Smooth muscle cell of the brain vasculature (primary cell): ENCODE measurements around the gene TFF3.

Source experiments
- DNase-seq: peaks from one replicate; pipeline ENCODE4 v3.0.0-alpha.2; 2012; ENCODE audit warnings: low read depth, low spot score

Gene TFF3

GRCh38 chr21:42320791-42321190 lies 5.6 kb upstream of the TFF3 start:
- DNase-seq = no peak

GRCh38 chr21:42319851-42320572 lies 4.8 kb upstream of the TFF3 start:
- no peak for DNase-seq

GRCh38 chr21:42319376-42319775 lies 4.2 kb upstream of the TFF3 start:
- no peak for DNase-seq

- no peak for DNase-seq
Observed at GRCh38 chr21:42317826-42318746, 2.9 kb upstream of the TFF3 start.

GRCh38 chr21:42317341-42317741 lies 2.1 kb upstream of the TFF3 start:
- no peak for DNase-seq

GRCh38 chr21:42316891-42317290 lies 1.7 kb upstream of the TFF3 start:
- DNase-seq = no peak

- no peak for DNase-seq
Observed at GRCh38 chr21:42314616-42315295, 453 bp downstream of the TFF3 start.

- DNase-seq = peak; percentile 60
Observed at GRCh38 chr21:42313501-42313969, 1.7 kb downstream of the TFF3 start.

GRCh38 chr21:42312626-42313104 lies 2.5 kb downstream of the TFF3 start:
- no peak for DNase-seq

GRCh38 chr21:42311816-42312625 lies 3.2 kb downstream of the TFF3 start:
- DNase-seq = no peak

GRCh38 chr21:42311160-42311559 lies 4.0 kb downstream of the TFF3 start:
- no peak for DNase-seq

GRCh38 chr21:42310411-42311001 lies 4.7 kb downstream of the TFF3 start:
- DNase-seq = no peak

GRCh38 chr21:42309753-42310213 lies 5.4 kb downstream of the TFF3 start:
- no peak for DNase-seq

- DNase-seq = no peak
Observed at GRCh38 chr21:42308914-42309752, 6.1 kb downstream of the TFF3 start.

- no peak for DNase-seq
Observed at GRCh38 chr21:42308161-42308913, 6.9 kb downstream of the TFF3 start.

GRCh38 chr21:42307106-42307505 lies 8.1 kb downstream of the TFF3 start:
- DNase-seq = no peak

- DNase-seq = no peak
Observed at GRCh38 chr21:42306366-42307035, 8.7 kb downstream of the TFF3 start.

GRCh38 chr21:42305707-42306147 lies 9.5 kb downstream of the TFF3 start:
- no peak for DNase-seq
